Measurements from ENCODE around the gene SLITRK5.

DNA sequence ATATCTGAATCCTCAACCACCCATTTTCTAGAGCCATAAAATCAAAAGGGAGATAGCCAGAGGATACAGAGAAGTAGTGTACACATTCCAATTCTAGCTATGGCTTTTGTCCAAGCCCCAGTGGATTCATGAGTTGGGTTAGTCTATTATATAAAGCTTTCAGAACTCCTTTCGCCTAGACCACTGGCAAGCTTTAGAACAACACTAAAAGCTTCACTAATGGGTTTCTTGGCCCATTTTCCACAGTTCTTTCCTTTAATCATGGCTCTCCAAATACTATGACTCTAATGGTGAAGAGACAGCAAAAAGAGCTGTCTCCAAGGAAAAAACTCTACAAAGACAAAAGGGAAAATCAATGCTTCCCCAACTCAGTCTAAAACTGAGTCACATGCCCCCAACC is 48.2 kb upstream of the SLITRK5 start:
- TF ChIP-seq POLR2AphosphoS5 (IDR thresholded peaks at IDR 0.05) (no peak), POLR2A (IDR thresholded peaks at IDR 0.05) (no peak), EP300 (IDR thresholded peaks at IDR 0.05) (no peak)
- TF ChIP-seq, protein P1, sequence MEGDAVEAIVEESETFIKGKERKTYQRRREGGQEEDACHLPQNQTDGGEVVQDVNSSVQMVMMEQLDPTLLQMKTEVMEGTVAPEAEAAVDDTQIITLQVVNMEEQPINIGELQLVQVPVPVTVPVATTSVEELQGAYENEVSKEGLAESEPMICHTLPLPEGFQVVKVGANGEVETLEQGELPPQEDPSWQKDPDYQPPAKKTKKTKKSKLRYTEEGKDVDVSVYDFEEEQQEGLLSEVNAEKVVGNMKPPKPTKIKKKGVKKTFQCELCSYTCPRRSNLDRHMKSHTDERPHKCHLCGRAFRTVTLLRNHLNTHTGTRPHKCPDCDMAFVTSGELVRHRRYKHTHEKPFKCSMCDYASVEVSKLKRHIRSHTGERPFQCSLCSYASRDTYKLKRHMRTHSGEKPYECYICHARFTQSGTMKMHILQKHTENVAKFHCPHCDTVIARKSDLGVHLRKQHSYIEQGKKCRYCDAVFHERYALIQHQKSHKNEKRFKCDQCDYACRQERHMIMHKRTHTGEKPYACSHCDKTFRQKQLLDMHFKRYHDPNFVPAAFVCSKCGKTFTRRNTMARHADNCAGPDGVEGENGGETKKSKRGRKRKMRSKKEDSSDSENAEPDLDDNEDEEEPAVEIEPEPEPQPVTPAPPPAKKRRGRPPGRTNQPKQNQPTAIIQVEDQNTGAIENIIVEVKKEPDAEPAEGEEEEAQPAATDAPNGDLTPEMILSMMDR (IDR thresholded peaks at IDR 0.05) = no peak

Measured in sigmoid colon (tissue), 4 donors.